Endothelial cell (in vitro differentiated cells): ENCODE measurements around the gene OR6X1. TPM values are rescaled to one million over a fixed set of nuclear protein-coding genes. Genes with fewer than 3 reads are reported as not detected.

Experiments
- DNase-seq: peaks from one replicate; pipeline ENCODE4 v3.0.0; 2021; ENCODE audit warnings: low spot score
- H3K27ac Mint-ChIP-seq: one replicate; pipeline ENCODE4 v1.8.0; 2021; ENCODE audit warnings: mixed read lengths, inconsistent platforms; ENCODE audit not compliant: unreplicated experiment
- H3K27me3 Mint-ChIP-seq: one replicate; pipeline ENCODE4 v1.8.0; 2021; ENCODE audit warnings: mild to moderate bottlenecking, moderate library complexity, mixed read lengths, inconsistent platforms; ENCODE audit not compliant: unreplicated experiment
- H3K36me3 Mint-ChIP-seq: one replicate; pipeline ENCODE4 v1.8.0; 2021; ENCODE audit warnings: mild to moderate bottlenecking, low read depth, mixed read lengths, inconsistent platforms; ENCODE audit not compliant: unreplicated experiment
- H3K4me1 Mint-ChIP-seq: one replicate; pipeline ENCODE4 v1.8.0; 2021; ENCODE audit warnings: mild to moderate bottlenecking, mixed read lengths, inconsistent platforms; ENCODE audit not compliant: unreplicated experiment
- H3K4me3 Mint-ChIP-seq: one replicate; pipeline ENCODE4 v1.8.0; 2021; ENCODE audit warnings: mild to moderate bottlenecking, mixed read lengths, inconsistent platforms; ENCODE audit not compliant: unreplicated experiment
- H3K9me3 Mint-ChIP-seq: one replicate; pipeline ENCODE4 v1.8.0; 2021; ENCODE audit warnings: mixed read lengths, inconsistent platforms; ENCODE audit not compliant: unreplicated experiment
- long read RNA-seq: library from polyadenylated mRNA; unstranded; transcript quantifications from one replicate; pipeline ENCODE4 v2.0.0, GENCODE V29; 2020; ENCODE audit not compliant: unreplicated experiment
- total RNA-seq: library from RNA; stranded (reverse); fragmentation: NEBNext Ultra II Directional; extraction: Animal tissue kit (Norgen Biotek cat#: 25700); gene quantifications from one replicate; pipeline ENCODE4 v1.2.1, GENCODE V29; 2021; ENCODE audit not compliant: unreplicated experiment
- TF ChIP-seq, protein P1 (sequence below): fragments of 200-600 bp; sonication (generic); IDR thresholded peaks from one replicate; pipeline ENCODE4 v1.5.0; 2021; ENCODE audit warnings: antibody characterized with exemption; ENCODE audit not compliant: unreplicated experiment

Gene OR6X1, protein sequence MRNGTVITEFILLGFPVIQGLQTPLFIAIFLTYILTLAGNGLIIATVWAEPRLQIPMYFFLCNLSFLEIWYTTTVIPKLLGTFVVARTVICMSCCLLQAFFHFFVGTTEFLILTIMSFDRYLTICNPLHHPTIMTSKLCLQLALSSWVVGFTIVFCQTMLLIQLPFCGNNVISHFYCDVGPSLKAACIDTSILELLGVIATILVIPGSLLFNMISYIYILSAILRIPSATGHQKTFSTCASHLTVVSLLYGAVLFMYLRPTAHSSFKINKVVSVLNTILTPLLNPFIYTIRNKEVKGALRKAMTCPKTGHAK
- total RNA-seq = not detected
- long read RNA-seq = 0 reads

DNA sequence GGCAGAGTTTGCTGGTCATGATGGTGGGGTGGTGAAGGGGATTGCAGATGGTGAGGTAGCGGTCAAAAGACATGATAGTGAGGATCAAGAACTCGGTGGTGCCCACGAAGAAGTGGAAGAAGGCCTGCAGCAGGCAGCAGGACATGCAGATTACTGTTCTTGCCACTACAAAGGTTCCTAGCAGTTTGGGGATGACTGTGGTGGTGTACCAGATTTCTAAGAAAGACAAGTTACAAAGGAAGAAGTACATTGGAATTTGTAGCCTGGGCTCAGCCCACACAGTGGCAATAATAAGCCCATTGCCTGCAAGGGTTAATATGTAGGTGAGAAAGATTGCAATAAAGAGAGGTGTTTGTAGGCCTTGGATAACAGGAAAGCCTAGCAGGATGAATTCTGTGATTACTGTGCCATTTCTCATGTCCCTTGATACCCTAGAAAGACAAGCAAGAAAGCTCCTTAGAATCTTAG is at the start of gene OR6X1:
Gene OR6X1 (minus strand): TSS at position 418 of the 468 bp plus-strand sequence. CDS start 0 bp downstream, at position 418.
- Mint-ChIP-seq H3K4me3 (no peak within 1 kb of the TSS), H3K9me3 (no peaks in the 10 kb centered on the region), H3K4me1 (no peaks in the 10 kb centered on the region), H3K27me3 (no peaks in the 10 kb centered on the region), H3K27ac (no peak within 1 kb of the TSS), H3K36me3 (no peaks in the 10 kb centered on the region)
- DNase-seq = no peak
- TF ChIP-seq, protein P1, sequence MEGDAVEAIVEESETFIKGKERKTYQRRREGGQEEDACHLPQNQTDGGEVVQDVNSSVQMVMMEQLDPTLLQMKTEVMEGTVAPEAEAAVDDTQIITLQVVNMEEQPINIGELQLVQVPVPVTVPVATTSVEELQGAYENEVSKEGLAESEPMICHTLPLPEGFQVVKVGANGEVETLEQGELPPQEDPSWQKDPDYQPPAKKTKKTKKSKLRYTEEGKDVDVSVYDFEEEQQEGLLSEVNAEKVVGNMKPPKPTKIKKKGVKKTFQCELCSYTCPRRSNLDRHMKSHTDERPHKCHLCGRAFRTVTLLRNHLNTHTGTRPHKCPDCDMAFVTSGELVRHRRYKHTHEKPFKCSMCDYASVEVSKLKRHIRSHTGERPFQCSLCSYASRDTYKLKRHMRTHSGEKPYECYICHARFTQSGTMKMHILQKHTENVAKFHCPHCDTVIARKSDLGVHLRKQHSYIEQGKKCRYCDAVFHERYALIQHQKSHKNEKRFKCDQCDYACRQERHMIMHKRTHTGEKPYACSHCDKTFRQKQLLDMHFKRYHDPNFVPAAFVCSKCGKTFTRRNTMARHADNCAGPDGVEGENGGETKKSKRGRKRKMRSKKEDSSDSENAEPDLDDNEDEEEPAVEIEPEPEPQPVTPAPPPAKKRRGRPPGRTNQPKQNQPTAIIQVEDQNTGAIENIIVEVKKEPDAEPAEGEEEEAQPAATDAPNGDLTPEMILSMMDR = no peak

DNA sequence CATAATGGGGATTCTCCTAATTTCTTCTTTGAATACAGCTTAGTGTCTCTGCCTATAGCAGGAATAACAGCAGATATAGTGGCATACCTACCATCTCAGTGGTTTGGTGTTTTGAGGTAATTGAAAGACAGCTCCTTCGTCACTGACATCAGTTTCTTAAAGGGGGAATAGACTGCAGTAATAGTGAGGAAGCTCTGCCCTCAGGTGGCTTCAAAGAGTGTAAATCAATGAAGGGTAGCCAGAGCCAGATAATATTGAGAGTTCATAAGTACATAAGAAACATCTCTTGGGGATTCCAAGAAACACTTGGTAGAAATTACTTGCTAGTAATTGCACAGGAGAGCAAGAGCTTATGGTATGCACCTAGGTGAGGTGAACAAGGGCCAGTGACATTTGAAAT is 47.4 kb upstream of the OR6X1 start:
- H3K27me3 Mint-ChIP-seq = no peaks in the 10 kb centered on the region
- H3K4me3 Mint-ChIP-seq = no peak overlapping the region
- H3K9me3 Mint-ChIP-seq = no peaks in the 10 kb centered on the region
- no peak overlapping the region for H3K27ac Mint-ChIP-seq
- H3K4me1 Mint-ChIP-seq = peaks cover 11% of the 10 kb centered on the region
- H3K36me3 Mint-ChIP-seq = no peaks in the 10 kb centered on the region
- DNase-seq = no peak
- TF ChIP-seq, protein P1 = no peak

DNA sequence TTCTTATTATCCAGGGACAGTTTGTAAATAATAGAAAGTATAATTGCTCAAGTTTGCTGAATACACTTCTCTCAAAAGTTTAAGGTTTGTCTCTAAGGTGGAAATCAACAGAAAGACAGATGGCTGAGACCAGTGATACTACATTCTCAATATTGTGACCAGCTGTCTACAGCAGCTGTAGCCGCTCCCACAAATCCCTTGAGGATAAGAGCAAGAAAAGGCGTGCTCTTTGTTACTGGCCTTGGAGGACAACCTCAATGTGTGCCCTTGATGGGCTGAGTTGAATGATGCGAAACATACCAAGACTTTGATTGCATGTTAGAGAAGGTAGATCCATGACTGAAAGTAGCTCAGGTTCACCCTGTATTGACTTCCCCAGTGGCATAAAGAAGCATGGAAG is 45.7 kb upstream of the OR6X1 start:
- no peak overlapping the region for H3K27ac Mint-ChIP-seq
- no peak overlapping the region for H3K4me3 Mint-ChIP-seq
- DNase-seq = no peak

DNA sequence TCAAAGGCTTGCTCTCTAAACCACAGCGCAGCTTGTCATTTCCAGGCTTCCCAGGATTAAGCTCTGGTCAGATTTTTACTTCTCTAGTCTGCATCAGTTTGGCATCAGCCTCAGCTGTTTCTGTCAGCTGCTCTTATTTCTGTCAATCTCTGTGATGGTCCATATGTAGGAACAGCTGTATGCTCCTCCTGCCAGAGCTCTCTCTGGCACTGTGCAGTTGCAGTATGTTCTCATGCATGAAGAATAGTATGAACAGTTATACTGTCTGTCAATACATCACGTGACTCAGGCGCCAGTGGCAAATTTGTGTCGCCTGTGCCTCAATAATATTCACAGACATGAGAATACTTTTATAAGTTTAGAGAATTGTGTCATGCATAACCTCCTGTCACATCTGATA is 45.1 kb upstream of the OR6X1 start:
- Mint-ChIP-seq H3K4me1 (peaks cover 11% of the 10 kb centered on the region), H3K36me3 (peaks cover 7% of the 10 kb centered on the region), H3K4me3 (no peak overlapping the region), H3K9me3 (no peaks in the 10 kb centered on the region), H3K27ac (no peak overlapping the region), H3K27me3 (no peaks in the 10 kb centered on the region)
- TF ChIP-seq, protein P1 = no peak
- no peak for DNase-seq

More for the DNA sequence above, 45.7 kb upstream of the OR6X1 start:
- Mint-ChIP-seq H3K36me3 (peaks cover 7% of the 10 kb centered on the region), H3K9me3 (no peaks in the 10 kb centered on the region), H3K4me1 (peaks cover 11% of the 10 kb centered on the region), H3K27me3 (no peaks in the 10 kb centered on the region)
- TF ChIP-seq, protein P1 = no peak

DNA sequence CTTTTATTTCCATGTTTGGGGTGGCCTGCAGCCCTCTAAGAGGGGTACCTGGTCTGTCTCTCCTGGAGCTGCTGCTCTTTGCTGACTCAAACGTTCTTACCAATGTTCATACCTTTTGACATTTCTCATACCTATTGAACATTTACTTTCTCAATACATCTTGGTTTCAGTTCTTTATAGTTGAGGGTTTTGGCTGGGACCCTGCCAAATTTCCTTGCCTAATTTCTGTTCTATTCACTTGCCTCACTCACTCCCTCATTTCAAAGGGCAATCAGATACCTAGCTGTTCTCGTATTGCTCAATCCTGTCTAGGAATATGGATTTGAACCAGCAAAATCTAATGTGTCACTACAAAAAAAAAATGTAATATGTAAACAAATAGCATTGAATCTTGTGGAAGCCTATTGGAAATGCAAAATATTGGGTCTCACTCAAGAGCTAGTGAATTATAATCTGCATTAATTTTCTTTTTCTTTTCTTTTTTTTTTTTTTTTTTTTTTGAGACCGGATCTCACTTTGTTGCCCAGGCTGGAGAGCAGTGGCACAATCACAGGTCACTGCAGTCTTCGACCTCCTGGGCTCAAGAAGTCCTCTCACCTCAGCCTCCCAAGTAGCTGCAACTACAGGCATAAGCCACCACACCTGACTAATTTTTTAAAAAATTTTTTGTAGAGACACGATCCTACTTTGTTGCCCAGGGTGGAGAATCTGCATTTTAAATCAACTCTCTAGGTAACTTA is 44.4 kb upstream of the OR6X1 start:
- H3K36me3 Mint-ChIP-seq = peaks cover 7% of the 10 kb centered on the region
- no peak for DNase-seq
- H3K9me3 Mint-ChIP-seq = no peaks in the 10 kb centered on the region
- TF ChIP-seq, protein P1 = no peak
- H3K27me3 Mint-ChIP-seq = no peaks in the 10 kb centered on the region
- H3K4me1 Mint-ChIP-seq = peaks cover 11% of the 10 kb centered on the region
- H3K4me3 Mint-ChIP-seq = no peak overlapping the region
- H3K27ac Mint-ChIP-seq = no peak overlapping the region
